HG02973 (cell line): ENCODE results near the gene LMBR1.

Experiments
- ATAC-seq: cut with Tn5 transposase; IDR thresholded peaks from one replicate; pipeline ENCODE4 v1.9.1; 2021; ENCODE audit warnings: moderate library complexity; ENCODE audit not compliant: unreplicated experiment

Gene LMBR1

DNA sequence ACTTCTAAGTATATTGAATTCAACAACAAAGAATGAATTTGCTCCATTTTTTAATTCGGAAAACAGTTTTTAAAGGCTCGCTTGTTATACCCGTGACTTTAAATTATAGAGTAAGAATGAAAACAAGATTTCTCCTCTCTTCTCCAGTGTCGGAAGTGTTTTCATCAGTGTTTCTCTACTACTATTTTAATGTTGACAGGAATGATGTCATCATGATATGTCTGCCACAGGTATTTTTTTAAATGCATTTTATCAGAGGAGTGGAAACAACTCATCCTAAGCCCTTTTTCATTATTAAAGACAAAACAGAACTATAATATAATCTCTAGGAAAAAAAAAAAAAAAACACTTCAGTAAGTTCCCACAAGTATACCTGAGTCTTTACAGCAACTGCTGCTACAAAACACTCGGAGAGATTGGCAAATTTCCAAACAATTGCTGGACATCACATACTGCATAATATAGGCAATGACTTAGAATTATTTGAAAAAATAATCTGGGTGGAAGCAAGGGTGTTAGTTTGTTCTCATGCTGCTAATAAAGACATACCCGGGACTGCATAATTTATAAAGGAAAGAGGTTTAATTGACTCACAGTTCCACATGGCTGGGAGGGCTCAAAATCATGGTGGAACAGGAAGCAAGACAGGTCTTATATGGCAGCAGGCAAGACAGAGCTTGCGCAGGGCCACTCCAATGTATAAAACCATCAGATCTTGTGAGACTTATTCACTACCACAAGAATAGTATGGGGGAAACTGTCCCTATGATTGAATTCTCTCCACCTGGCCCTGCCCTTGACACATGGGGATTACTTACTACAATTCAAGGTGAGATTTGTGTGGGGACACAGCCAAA is 257.2 kb downstream of the LMBR1 start:
- ATAC-seq, result no peak

GRCh38 chr7:156634117-156634516 is 258.9 kb downstream of the LMBR1 start:
- ATAC-seq, result no peak

GRCh38 chr7:156629873-156630272 is 263.1 kb downstream of the LMBR1 start:
- no peak for ATAC-seq

- ATAC-seq, result no peak
Observed at GRCh38 chr7:156628562-156628961, 264.4 kb downstream of the LMBR1 start.
